PC-3 (cell line): ENCODE results near the gene CDH13.

Experiments used
- CTCF ChIP-seq: fragments of 300-600 bp; sonication (generic); conservative IDR thresholded peaks from 2 replicates; pipeline ENCODE4 v1.5.1; 2017; ENCODE audit warnings: antibody characterized with exemption, low read depth, mild to moderate bottlenecking, low read length
- EZH2phosphoT487 ChIP-seq: fragments of 300-600 bp; sonication (generic); IDR thresholded peaks from 2 replicates; pipeline ENCODE4 v1.6.1; 2018; ENCODE audit warnings: mild to moderate bottlenecking, antibody characterized with exemption, low read length, borderline replicate concordance

GRCh38 chr16:82899006-82899405 lies 272.2 kb downstream of the CDH13 start:
- TF ChIP-seq CTCF (no peak), EZH2phosphoT487 (no peak)
